ENCODE data around the gene RNU1-2. TPM values are rescaled to one million over a fixed set of nuclear protein-coding genes. Genes with fewer than 3 reads are reported as not detected.
"Not testable (repeated sequence)": the region's sequence is repeated elsewhere in the genome, so short reads cannot be mapped to it uniquely, and the experiment has no call there.

Gene RNU1-2
- total and polyA plus RNA-seq, 12 donors, result under 0.01 to 5,330 (median 1,268) TPM; not detected in 4

- no peak overlapping the region for H3K27ac ChIP-seq
- H3K4me1 ChIP-seq (replicated peaks in 1 of 2), result peaks cover 4 to 5% of the 10 kb centered on the region in 2 donors
- H3K27me3 ChIP-seq, result no peaks in the 10 kb centered on the region
- 91 to 93% (median 92%) methylated on average over 20 of the region's 20 CpGs for WGBS, 4 donors
- TF ChIP-seq, protein P1, sequence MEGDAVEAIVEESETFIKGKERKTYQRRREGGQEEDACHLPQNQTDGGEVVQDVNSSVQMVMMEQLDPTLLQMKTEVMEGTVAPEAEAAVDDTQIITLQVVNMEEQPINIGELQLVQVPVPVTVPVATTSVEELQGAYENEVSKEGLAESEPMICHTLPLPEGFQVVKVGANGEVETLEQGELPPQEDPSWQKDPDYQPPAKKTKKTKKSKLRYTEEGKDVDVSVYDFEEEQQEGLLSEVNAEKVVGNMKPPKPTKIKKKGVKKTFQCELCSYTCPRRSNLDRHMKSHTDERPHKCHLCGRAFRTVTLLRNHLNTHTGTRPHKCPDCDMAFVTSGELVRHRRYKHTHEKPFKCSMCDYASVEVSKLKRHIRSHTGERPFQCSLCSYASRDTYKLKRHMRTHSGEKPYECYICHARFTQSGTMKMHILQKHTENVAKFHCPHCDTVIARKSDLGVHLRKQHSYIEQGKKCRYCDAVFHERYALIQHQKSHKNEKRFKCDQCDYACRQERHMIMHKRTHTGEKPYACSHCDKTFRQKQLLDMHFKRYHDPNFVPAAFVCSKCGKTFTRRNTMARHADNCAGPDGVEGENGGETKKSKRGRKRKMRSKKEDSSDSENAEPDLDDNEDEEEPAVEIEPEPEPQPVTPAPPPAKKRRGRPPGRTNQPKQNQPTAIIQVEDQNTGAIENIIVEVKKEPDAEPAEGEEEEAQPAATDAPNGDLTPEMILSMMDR (IDR thresholded peaks at IDR 0.05), result no peak
- TF ChIP-seq POLR2A (IDR thresholded peaks at IDR 0.05), result no peak
- no peak overlapping the region for H3K4me3 ChIP-seq
- intact Hi-C loops (cut with DNase I), result no loop called here
- no peaks in the 10 kb centered on the region for H3K9me3 ChIP-seq (replicated peaks in 1 of 3)
- peak in 1 of 7 donors; percentile 54 for DNase-seq
- no peaks in the 10 kb centered on the region for H3K36me3 ChIP-seq (replicated peaks in 1 of 2)
These were observed 8.7 kb upstream of the RNU1-2 start for GRCh38 chr1:16886860-16887605.

DNA sequence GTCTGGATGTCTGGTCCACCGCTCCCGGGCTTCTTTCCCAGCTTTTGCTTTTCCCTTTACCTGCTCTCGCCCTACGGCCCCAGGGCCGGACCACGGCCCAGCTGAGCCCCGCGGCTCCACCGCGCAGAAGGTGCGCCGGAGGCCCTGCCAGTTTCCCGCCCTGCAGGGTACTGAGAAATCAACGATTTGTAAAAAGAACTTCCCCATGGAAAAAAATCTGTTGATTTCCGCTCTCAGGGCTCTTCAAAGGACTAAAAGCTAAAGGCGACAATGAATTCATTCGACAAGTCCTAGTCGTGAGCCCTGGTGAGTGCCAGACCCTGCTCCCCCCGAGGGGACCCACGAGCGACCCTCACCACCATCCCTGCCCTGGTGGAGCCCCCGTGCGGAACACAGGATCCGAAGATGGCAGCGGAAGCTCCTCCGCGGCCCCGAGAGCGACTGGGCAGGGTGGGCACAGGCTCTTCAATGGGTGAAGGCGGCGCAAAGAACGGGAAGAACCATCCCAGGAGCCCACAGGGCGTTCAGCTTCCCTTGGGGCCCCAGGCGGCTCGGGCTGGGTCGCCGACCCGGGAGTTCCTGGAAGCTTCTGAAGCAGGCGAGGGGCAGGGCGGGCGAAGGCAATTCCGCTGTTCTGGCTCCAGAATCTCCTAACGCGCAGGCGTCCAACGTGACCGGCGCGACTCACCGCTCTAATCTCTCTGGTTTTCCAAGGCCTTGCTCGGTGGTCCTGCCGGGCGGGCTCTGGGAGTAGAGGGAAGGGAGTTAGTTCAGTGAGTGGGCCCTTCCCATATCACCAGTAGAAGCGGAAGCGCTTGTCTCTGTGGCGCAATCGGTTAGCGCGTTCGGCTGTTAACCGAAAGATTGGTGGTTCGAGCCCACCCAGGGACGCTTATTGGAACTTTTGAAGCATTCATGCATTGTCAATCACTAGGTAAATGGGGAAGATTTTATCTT, 6.6 kb upstream of the RNU1-2 start:
- TF ChIP-seq, protein P1 (IDR thresholded peaks at IDR 0.05), result peak in 1 of 6 experiments; percentile 32
- peak; percentile 13 to 85 for TF ChIP-seq POLR2A (IDR thresholded peaks at IDR 0.05)
- intact Hi-C loops (cut with DNase I), result no loop called here
- WGBS, 4 donors, result 8 to 17% (median 12%) methylated on average over 58 to 63 of the region's 63 CpGs
- Histone ChIP-seq H3K4me1 (replicated peaks in 1 of 2) (peaks cover 4 to 5% of the 10 kb centered on the region in 2 donors), H3K4me3 (peak overlapping the region; percentile 9 to 60 (median 34)), H3K36me3 (replicated peaks in 1 of 2) (no peaks in the 10 kb centered on the region), H3K27me3 (no peaks in the 10 kb centered on the region), H3K9me3 (replicated peaks in 1 of 3) (no peaks in the 10 kb centered on the region), H3K27ac (peak overlapping the region; percentile 44 to 97 (median 90))
- DNase-seq, result peak; percentile 80 to 97 (median 91)

GRCh38 chr1:16890539-16891021, 5.2 kb upstream of the RNU1-2 start:
- H3K27me3 ChIP-seq; H3K36me3 ChIP-seq (replicated peaks in 1 of 2); H3K4me3 ChIP-seq; H3K9me3 ChIP-seq (replicated peaks in 1 of 3); intact Hi-C loops (cut with DNase I); H3K27ac ChIP-seq; H3K4me1 ChIP-seq (replicated peaks in 1 of 2): not testable (repeated sequence)
- WGBS, 4 donors, result 79 to 84% (median 83%) methylated on average over 5 of the region's 5 CpGs
- peak in 1 of 7 donors; percentile 49 for DNase-seq

- H3K4me3 ChIP-seq; intact Hi-C loops (cut with DNase I); H3K4me1 ChIP-seq (replicated peaks in 1 of 2); H3K27ac ChIP-seq; H3K36me3 ChIP-seq (replicated peaks in 1 of 2); H3K9me3 ChIP-seq (replicated peaks in 1 of 3); H3K27me3 ChIP-seq; DNase-seq: not testable (repeated sequence)
- WGBS, 4 donors, result 60 to 75% (median 65%) methylated on average over 4 of the region's 4 CpGs
These were observed 4.7 kb upstream of the RNU1-2 start for GRCh38 chr1:16891057-16891456.

- H3K27me3 ChIP-seq; intact Hi-C loops (cut with DNase I); H3K4me1 ChIP-seq (replicated peaks in 1 of 2); H3K27ac ChIP-seq; H3K36me3 ChIP-seq (replicated peaks in 1 of 2); H3K4me3 ChIP-seq; H3K9me3 ChIP-seq (replicated peaks in 1 of 3): not testable (repeated sequence)
- peak in 1 of 7 donors; percentile 60 for DNase-seq
- 31 to 77% (median 69%) methylated on average over 1 to 6 of the region's 6 CpGs for WGBS, 4 donors
These were observed 2.7 kb upstream of the RNU1-2 start for GRCh38 chr1:16892978-16893525.

DNA sequence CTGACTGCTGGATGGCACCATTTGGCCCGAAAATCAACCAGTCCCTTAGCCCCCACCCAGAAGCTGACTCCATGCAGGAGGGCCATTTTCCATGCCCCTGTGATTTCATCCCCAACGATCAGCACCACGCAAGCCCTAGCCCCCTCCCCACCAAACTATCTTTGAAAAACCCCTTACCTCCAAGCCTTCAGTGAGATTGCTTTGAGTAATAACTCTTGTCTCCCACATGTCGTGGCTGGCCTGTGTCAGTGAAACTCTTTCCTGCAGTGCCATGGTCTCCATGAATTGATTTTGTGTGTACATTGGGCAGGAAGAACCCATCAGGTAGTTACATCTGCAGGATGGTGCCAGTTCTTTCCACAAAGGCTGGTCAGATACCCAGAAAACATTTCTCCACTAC, 2.0 kb upstream of the RNU1-2 start:
- not testable (repeated sequence) for H3K27me3 ChIP-seq

GRCh38 chr1:16894338-16894737, 1.4 kb upstream of the RNU1-2 start:
- peak in 1 of 7 donors; percentile 48 for DNase-seq
- intact Hi-C loops (cut with DNase I); H3K4me1 ChIP-seq (replicated peaks in 1 of 2); H3K9me3 ChIP-seq (replicated peaks in 1 of 3); H3K27me3 ChIP-seq; H3K4me3 ChIP-seq; H3K27ac ChIP-seq; H3K36me3 ChIP-seq (replicated peaks in 1 of 2): not testable (repeated sequence)
- WGBS, 4 donors, result 54 to 55% (median 55%) methylated on average over 6 of the region's 6 CpGs

More for the DNA sequence above, 2.0 kb upstream of the RNU1-2 start:
- H3K27ac ChIP-seq; H3K9me3 ChIP-seq (replicated peaks in 1 of 3); H3K4me3 ChIP-seq; H3K4me1 ChIP-seq (replicated peaks in 1 of 2); intact Hi-C loops (cut with DNase I); H3K36me3 ChIP-seq (replicated peaks in 1 of 2): not testable (repeated sequence)
- WGBS, 4 donors, result 68 to 94% (median 79%) methylated on average over 4 of the region's 4 CpGs
- DNase-seq, result peak in 1 of 7 donors; percentile 54
